Ramos (cell line): Measurements from ENCODE around the gene PXDN.

Experiments used
- in situ Hi-C: fragments of 300-500 bp; cut with MboI; formaldehyde crosslinking; loops from one replicate; pipeline ENCODE4 v1.14.3; 2022; ENCODE audit warnings: low sequenced_read_pairs; ENCODE audit not compliant: unreplicated experiment

The PXDN gene

GRCh38 chr2:1656326-1656960 is 87.9 kb downstream of the PXDN start:
- in situ Hi-C loops = no loop called here

- in situ Hi-C loops = no loop called here
Measured at GRCh38 chr2:1655461-1655860, 88.9 kb downstream of the PXDN start.

GRCh38 chr2:1654696-1655374 is 89.5 kb downstream of the PXDN start:
- in situ Hi-C loops = no loop called here

- in situ Hi-C loops = no loop called here
Measured at GRCh38 chr2:1653956-1654695, 90.2 kb downstream of the PXDN start.

GRCh38 chr2:1652034-1652790 is 92.1 kb downstream of the PXDN start:
- in situ Hi-C loops = no loop called here

GRCh38 chr2:1651121-1652033 is 92.9 kb downstream of the PXDN start:
- in situ Hi-C loops = no loop called here

- in situ Hi-C loops = no loop called here
Measured at GRCh38 chr2:1650085-1650872, 94.0 kb downstream of the PXDN start.

- in situ Hi-C loops = no loop called here
Measured at GRCh38 chr2:1649103-1650084, 94.9 kb downstream of the PXDN start.

GRCh38 chr2:1648241-1649102 is 95.8 kb downstream of the PXDN start:
- in situ Hi-C loops = no loop called here

- in situ Hi-C loops = no loop called here
Measured at GRCh38 chr2:1647417-1648240, 96.7 kb downstream of the PXDN start.

- in situ Hi-C loops = no loop called here
Measured at GRCh38 chr2:1645761-1646476, 98.4 kb downstream of the PXDN start.

- in situ Hi-C loops = no loop called here
Measured at GRCh38 chr2:1644427-1644826, 99.9 kb downstream of the PXDN start.

GRCh38 chr2:1642993-1643619 is 101.2 kb downstream of the PXDN start:
- in situ Hi-C loops = no loop called here

GRCh38 chr2:1642066-1642861 is 102.1 kb downstream of the PXDN start:
- in situ Hi-C loops = no loop called here
